Measurements from ENCODE around the gene EVPL. TPM values are rescaled to one million over a fixed set of nuclear protein-coding genes. Genes with fewer than 3 reads are reported as not detected.

Gene EVPL
- total RNA-seq, 2 donors from 2014 or later = 4.9 to 13.0 TPM

DNA sequence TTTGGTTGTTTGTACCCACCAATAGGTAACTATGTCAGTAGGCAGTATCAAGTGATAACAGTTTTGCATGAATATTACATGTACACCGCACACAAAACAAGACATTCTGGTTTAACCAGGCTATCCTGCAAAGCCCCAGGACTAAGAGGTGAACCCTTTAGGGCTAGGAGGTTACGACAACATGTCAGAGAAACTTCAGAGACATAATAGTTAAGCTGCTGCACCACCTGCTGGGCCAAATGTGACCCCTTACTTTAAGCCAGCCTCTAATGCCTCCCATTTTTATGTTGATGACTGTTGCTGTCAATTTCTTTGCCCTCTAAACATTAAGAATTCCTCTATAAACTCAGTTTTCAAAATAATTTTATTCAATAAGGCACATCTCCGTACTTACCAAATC is 29.8 kb upstream of the EVPL start:
- H3K9me3 ChIP-seq = no peaks in the 10 kb centered on the region
- H3K27ac ChIP-seq = no peak overlapping the region
- H3K4me3 ChIP-seq = no peak overlapping the region
- TF ChIP-seq POLR2A (IDR thresholded peaks at IDR 0.05) = no peak
- TF ChIP-seq, protein P1, sequence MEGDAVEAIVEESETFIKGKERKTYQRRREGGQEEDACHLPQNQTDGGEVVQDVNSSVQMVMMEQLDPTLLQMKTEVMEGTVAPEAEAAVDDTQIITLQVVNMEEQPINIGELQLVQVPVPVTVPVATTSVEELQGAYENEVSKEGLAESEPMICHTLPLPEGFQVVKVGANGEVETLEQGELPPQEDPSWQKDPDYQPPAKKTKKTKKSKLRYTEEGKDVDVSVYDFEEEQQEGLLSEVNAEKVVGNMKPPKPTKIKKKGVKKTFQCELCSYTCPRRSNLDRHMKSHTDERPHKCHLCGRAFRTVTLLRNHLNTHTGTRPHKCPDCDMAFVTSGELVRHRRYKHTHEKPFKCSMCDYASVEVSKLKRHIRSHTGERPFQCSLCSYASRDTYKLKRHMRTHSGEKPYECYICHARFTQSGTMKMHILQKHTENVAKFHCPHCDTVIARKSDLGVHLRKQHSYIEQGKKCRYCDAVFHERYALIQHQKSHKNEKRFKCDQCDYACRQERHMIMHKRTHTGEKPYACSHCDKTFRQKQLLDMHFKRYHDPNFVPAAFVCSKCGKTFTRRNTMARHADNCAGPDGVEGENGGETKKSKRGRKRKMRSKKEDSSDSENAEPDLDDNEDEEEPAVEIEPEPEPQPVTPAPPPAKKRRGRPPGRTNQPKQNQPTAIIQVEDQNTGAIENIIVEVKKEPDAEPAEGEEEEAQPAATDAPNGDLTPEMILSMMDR (IDR thresholded peaks at IDR 0.05) = no peak
- 68 to 72% methylated on average over 3 of the region's 3 CpGs for WGBS, 2 donors
- ATAC-seq (no peak), DNase-seq (no peak)
- peaks cover 9% of the 10 kb centered on the region for H3K4me1 ChIP-seq
- H3K27me3 ChIP-seq = no peaks in the 10 kb centered on the region
- intact Hi-C loops (cut with DNase I) = no loop called here
- peaks cover 26 to 51% of the 10 kb centered on the region in 2 donors for H3K36me3 ChIP-seq (replicated peaks in 1 of 2; ENCODE audit: insufficient read depth in 1 of 2, low read depth in 2 of 2)

DNA sequence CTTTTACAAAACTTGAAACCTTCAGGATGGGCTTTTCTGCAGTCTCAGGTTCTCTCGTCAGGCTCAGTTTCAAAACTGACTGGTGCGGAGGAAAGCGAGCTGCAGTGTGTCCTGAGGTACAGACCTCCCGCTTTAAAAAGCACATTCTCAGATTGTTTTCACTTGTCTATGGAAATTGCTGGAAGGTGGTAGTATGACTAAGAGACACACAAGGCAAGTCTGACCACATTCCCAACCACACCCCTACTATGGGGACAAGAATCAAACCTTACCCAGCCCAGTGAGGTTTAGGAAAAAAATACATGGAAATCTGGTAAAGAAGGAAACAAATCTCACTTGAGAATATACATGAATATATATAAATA is 27.0 kb upstream of the EVPL start:
- intact Hi-C loops (cut with DNase I) = no loop called here
- ATAC-seq (no peak), DNase-seq (no peak)
- 71 to 89% methylated on average over 4 of the region's 4 CpGs for WGBS, 2 donors
- H3K36me3 ChIP-seq (replicated peaks in 1 of 2; ENCODE audit: insufficient read depth in 1 of 2, low read depth in 2 of 2) = peaks cover 28 to 40% of the 10 kb centered on the region in 2 donors
- peak overlapping the region in 1 of 4 donors; percentile 28 for H3K27ac ChIP-seq
- no peak overlapping the region for H3K4me3 ChIP-seq
- H3K9me3 ChIP-seq = no peaks in the 10 kb centered on the region
- TF ChIP-seq POLR2A (IDR thresholded peaks at IDR 0.05) = no peak
- TF ChIP-seq, protein P1 (IDR thresholded peaks at IDR 0.05) = no peak
- peaks cover 10% of the 10 kb centered on the region for H3K4me1 ChIP-seq
- H3K27me3 ChIP-seq = no peaks in the 10 kb centered on the region

DNA sequence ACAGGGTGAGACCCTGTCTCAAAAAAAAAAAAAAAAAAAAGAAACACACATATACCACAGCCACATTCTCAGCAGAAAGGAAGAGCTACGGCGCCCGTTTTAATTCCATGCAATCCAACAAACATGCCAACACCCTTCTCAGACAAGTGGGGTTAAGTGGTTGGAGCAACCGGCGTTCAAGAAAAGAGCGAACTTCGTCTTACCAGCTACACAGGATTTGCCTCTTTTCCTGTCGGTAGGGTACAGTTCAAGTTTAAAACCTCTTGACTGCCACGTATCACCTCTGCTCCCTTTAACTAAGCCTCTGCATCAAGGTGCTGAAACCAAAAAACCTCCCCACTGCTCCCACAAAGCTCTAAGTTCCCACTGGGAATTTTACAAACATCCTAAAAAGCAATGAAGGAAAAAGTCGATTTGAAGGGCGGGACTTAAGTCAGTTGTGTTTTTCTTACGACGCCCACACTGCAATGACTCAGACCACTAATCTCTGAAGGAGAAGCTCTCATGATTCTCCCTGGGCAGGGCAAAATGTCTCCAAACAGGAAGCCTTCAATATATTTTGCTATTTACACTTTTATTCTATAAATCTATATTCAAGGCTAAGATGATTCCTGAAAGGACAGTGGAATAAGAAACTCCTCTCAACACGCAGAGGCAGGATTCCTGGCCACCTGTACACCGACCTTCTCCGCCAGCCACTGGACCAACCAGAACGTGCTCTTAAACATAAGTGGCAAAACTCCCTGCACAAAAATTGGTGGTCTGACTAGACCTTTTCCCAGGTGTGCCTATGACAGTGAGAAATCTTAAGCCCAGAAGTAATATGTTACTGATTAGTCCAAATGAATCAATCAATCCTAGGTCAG is 26.4 kb upstream of the EVPL start:
- peak overlapping the region in 1 of 4 donors; percentile 28 for H3K27ac ChIP-seq
- H3K27me3 ChIP-seq = no peaks in the 10 kb centered on the region
- intact Hi-C loops (cut with DNase I) = no loop called here
- no peak for DNase-seq
- no peaks in the 10 kb centered on the region for H3K9me3 ChIP-seq
- peaks cover 10% of the 10 kb centered on the region for H3K4me1 ChIP-seq
- no peak for TF ChIP-seq POLR2A (IDR thresholded peaks at IDR 0.05)
- TF ChIP-seq, protein P1 (IDR thresholded peaks at IDR 0.05) = no peak
- peaks cover 28 to 37% of the 10 kb centered on the region in 2 donors for H3K36me3 ChIP-seq (replicated peaks in 1 of 2; ENCODE audit: insufficient read depth in 1 of 2, low read depth in 2 of 2)
- ATAC-seq = no peak
- 73 to 84% methylated on average over 17 of the region's 17 CpGs for WGBS, 2 donors
- H3K4me3 ChIP-seq = no peak overlapping the region

GRCh38 chr17:76051561-76051960 is 24.5 kb upstream of the EVPL start:
- Histone ChIP-seq H3K27ac (peak overlapping the region in 2 of 4 donors; percentile 30 to 33), H3K4me1 (peaks cover 10% of the 10 kb centered on the region), H3K9me3 (no peaks in the 10 kb centered on the region), H3K27me3 (no peaks in the 10 kb centered on the region), H3K36me3 (replicated peaks in 1 of 2; ENCODE audit: insufficient read depth in 1 of 2, low read depth in 2 of 2) (peaks cover 30 to 36% of the 10 kb centered on the region in 2 donors), H3K4me3 (no peak overlapping the region)
- no peak for ATAC-seq
- 54 to 60% methylated on average over 6 of the region's 6 CpGs for WGBS, 2 donors
- intact Hi-C loops (cut with DNase I) = no loop called here
- no peak for DNase-seq
- TF ChIP-seq POLR2A (IDR thresholded peaks at IDR 0.05) = no peak
- TF ChIP-seq, protein P1 (IDR thresholded peaks at IDR 0.05) = no peak
